HG03432 (cell line): ENCODE measurements around the gene TADA3.
A peak's percentile ranks its signal among the peaks of the same experiment; 100 is the strongest.

Experiments used
- ATAC-seq: cut with Tn5 transposase; IDR thresholded peaks from one replicate; pipeline ENCODE4 v1.9.1; 2021; ENCODE audit warnings: mild to moderate bottlenecking, moderate library complexity; ENCODE audit not compliant: unreplicated experiment

Gene TADA3

GRCh38 chr3:9809615-9810432 is 17.6 kb upstream of the TADA3 start, which contains the start of gene TTLL3:
TTLL3 (plus strand) TSS chr3:9810262; CDS start chr3:9810662, 400 bp downstream.
- ATAC-seq = peak; percentile 52

- no peak for ATAC-seq
Measured at GRCh38 chr3:9809239-9809614, 17.0 kb upstream of the TADA3 start.

- peak; percentile 57 for ATAC-seq
Measured at GRCh38 chr3:9808345-9809037, 16.2 kb upstream of the TADA3 start.

- no peak for ATAC-seq
Measured at GRCh38 chr3:9807981-9808344, 15.7 kb upstream of the TADA3 start.

- ATAC-seq = no peak
Measured at GRCh38 chr3:9806688-9807589, 14.7 kb upstream of the TADA3 start.

GRCh38 chr3:9806137-9806536 is 13.9 kb upstream of the TADA3 start:
- ATAC-seq = no peak

- ATAC-seq = no peak
Measured at GRCh38 chr3:9804996-9805395, 12.7 kb upstream of the TADA3 start.

DNA sequence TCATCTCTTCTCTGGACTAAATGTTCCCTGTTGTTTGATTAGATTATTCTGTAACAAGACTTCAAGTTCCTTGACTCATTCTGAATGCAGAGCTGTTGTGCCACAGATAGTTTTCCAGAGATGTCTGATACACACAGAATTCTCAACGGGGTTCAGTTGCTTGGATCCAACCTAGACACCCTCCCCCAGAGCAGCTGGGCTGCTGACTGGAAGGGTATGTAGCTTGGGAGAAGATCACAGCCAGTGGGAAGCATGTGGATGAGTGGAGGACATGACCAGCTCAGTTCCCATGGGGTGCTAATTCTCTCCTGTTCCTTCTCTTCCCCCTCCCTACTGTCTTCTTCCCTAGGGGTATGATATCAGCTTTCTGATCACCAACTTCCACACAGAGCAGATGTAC is 11.2 kb upstream of the TADA3 start:
- no peak for ATAC-seq

DNA sequence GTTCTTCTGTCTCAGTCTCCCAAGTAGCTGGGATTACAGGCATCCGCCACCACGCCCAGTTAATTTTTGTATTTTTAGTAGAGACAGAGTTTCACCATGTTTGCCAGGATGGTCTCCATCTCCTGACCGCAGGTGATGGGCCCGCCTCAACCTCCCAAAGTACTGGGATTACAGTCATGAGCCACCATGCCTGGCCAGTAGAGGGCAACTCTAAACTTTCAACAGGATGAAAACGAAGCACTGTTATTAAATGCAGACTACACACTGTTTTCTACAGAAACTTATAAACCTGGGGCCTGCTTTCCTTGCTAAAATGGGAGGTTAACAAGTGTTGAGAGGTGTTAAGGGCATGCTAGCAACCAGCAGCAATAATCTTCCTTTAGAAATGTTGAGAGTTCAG is 8.3 kb upstream of the TADA3 start:
- ATAC-seq = no peak

- ATAC-seq = no peak
Measured at GRCh38 chr3:9797196-9797945, 5.1 kb upstream of the TADA3 start.

DNA sequence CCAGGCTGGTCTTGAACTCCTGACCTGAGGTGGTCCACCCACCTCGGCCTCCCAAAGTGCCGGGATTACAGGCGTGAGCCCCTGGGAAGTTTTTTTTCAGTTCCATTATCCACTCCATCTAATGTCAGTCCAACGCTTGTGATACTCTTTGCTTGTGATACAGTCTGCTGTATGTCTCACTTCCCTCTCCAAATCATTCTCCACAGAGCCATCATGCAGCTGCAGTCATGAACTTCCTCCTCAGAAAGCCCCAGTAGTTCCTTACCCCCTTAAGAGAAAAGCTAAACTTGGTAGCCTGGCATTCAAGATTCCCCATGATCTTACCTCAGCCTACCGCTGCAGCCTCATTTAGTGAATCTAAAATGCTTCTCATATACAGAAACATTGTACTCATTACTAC is 2.9 kb upstream of the TADA3 start:
- ATAC-seq = no peak

DNA sequence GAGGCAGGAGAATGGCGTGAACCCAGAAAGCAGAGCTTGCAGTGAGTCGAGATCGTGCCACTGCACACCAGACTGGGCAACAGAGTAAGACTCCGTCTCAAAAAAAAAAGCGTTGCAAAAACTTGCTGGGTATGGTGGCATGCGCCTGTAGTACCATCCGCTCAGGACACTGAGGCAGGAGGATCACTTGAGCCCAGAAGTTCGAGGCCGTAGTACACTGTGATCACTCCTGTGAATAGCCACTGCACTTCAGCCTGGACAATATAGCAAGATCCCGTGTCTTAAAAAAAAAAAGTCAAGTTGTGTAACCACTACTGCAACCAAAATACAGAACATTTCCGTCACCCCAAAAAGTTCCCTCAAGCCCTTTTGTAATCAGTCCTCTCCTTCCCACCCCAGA is 2.1 kb upstream of the TADA3 start:
- ATAC-seq = no peak

DNA sequence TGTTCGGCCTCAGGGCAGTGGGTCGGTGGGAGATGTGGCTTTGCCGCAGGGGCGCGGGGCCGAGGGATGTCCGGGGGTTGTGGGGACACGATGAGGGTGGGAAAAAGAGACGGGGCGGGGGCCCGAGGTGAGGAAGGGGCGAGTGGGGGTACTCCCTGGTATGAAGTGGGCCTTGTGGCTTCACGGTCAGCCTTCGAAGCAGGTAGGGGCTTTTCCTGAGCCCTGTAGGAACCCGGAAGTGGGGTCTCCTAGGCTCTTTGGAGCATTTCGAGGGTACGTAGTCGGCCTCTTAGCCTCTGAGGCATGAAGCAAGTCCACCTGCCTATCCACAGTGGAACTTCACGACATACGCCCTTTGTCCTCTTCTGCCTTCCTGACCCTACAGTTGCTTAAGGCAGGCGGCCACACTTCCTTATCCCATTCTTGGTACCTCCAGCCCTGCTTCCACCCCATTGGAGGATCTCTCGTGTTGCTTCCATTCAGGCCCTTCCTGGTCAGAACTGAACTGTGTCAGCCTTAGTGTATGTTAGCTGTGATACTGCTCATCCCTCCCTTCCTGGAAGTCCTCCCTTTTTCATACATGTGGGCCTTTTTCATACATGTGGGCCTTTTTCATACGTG is 998 bp upstream of the TADA3 start:
- ATAC-seq = peak; percentile 3

DNA sequence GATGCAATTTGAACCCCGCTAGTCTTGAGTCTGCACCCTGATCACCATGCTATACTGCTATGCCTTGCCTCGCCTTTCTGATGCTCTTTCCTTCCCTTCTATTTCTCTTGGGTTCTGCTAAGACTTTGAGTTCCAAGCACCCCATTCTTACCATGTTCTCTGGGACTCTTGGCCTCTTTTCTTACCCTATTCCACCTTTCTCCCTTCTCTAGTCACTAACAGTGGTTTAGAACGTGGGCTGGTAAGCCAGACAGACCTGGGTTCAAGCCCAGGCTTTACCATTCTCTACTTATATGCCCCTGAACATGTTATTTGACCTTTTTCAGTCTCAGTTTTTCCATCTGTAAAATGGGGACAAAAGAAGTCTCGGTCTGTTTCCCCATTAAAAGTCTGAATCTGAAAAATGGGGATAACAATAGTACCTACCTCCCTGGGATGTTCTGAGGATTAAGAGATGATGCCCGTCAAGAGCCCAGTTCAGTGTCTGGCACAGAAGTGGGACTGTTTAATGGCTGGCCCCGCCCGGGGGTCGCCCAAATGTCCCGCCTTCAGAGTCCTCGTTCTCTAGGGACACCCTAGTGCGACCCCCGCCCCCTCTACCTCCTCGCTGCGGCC is 376 bp downstream of the TADA3 start:
- ATAC-seq = no peak

DNA sequence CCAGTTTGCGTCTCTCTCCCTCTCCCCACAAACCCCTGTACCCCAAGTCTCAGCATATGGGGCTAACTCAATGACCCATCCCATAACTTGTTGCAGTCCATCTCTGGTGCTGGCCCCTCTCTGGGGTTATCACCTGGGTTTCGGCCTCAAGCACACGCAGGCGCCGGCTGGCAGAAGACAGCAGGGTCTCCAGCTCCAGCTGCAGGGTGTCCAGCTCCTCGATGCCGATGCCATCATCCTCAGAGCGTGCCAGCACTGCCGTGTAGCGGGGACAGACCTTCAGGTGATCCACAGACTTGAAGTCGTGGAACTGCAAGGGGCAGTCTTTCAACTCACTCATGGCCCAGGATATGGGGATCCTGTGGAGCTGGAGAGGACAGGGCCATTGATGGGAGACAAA is 1.1 kb downstream of the TADA3 start:
- no peak for ATAC-seq

GRCh38 chr3:9787714-9788113 is 4.6 kb downstream of the TADA3 start:
- no peak for ATAC-seq

DNA sequence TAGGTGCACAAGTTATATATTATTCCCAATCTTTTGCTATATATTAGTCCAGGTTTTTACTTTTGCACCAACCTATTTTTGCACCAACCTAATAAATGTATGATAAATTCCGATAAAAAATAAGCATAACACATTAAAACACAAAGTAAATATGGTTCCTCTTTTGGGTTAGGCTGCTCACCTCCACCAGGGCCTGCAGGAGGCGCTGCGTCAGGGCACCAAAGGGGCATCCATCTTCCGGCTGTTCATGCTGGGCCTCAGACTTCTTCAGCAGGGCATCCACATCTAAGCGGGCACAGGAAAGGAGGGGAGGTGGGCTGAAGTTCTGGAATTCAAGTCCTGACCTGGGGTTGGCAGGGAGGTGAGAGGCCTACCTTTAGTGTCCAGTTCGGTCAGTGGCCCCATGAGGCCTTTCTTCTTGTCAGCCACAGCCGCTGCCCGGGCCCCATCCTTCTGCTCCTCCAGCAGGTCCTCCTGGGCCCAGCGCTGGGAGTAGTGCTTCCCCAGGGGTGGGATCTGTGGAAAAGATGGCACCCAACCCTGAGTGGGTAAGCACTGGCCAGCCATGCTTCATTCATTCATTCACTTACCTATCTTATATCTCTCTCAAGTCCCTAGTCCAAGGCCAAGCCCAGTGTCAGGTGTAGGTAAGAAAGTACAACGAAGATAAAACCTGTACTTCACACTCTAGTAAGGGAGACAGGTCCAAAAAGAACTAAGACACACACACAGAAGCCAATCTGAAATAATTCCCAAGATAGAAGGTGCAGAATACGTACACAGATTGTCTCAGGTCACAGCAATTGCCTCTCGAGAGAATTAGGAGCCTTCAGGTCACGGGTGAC is 5.2 kb downstream of the TADA3 start:
- no peak for ATAC-seq

DNA sequence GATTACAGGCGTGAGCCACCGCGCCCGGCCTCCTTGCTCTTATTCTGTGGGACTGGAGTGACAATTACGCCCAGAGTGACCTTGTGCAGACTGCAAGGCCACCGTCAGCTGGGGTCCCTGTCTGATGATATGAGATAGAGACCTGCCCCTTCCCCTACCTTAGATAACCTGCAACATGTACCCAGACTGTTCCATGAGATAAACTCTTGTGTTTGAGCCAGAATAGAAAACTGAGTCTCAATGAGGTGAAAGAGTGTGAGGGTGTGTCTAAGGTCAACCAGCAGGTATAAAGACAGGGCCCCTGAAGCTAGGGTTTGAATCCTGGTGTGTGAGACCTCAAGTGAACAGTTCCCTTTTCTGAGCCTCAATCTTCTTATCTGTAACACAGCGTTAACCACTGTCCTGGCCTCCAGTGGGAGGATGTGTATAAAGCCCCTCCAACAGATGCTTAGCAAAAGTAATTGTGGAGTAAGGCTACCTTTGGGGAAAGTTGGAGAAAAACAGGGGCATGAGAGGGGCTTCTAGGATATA is 6.0 kb downstream of the TADA3 start:
- ATAC-seq = no peak

DNA sequence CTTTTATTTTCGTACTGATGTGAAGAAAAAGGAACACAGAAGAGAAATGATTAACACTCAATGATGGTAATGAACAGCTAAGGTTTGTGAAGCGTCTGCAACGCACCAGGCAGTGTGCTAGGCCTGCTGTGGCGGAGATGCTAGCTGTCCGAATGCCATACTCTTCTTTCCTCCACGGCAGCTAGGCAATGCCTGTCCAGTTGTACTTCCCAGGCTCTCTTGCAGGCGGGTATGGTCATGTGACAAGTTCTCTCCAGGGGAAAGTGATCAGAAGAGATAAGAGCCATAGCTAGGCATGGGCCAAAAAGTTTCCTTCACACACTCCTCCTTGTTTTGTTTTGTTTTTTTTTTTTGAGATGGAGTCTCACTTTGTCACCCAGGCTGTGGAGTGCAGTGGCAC is 6.7 kb downstream of the TADA3 start:
- no peak for ATAC-seq
